Measurements from ENCODE around the gene MRPS7.
A peak's percentile ranks its signal among the peaks of the same experiment; 100 is the strongest.

The MRPS7 gene

GRCh38 chr17:75295201-75296158 is 33.8 kb downstream of the MRPS7 start:
- Histone ChIP-seq H3K9ac (ENCODE audit: low read length) (peak overlapping the region; percentile 55), H2AFZ (ENCODE audit: low read depth, low read length, severe bottlenecking) (peak overlapping the region; percentile 1), H3K27ac (ENCODE audit: low read depth, low read length) (peak overlapping the region; percentile 98), H3F3A (ENCODE audit: insufficient read depth) (peaks cover 74% of the 10 kb centered on the region), H3K4me2 (ENCODE audit: low read depth, low read length, poor library complexity, severe bottlenecking) (peak overlapping the region; percentile 54), H4K20me1 (ENCODE audit: low read depth, low read length) (no peaks in the 10 kb centered on the region), H3K36me3 (ENCODE audit: low read length) (no peaks in the 10 kb centered on the region), H3K9me2 (replicated peaks; ENCODE audit: insufficient read depth, low read length) (no peaks in the 10 kb centered on the region), H3K79me2 (ENCODE audit: insufficient read depth, low read length) (no peaks in the 10 kb centered on the region), H3K27me3 (ENCODE audit: low read length) (no peaks in the 10 kb centered on the region), H3K9me3 (ENCODE audit: insufficient read depth, low read length) (no peaks in the 10 kb centered on the region), H3K4me3 (ENCODE audit: insufficient read depth, low read length, poor library complexity, severe bottlenecking) (peak overlapping the region; percentile 31)
- TF ChIP-seq EZH2phosphoT487 (conservative IDR thresholded peaks at IDR 0.05; ENCODE audit: low read length) (no peak), CTCF (IDR thresholded peaks at IDR 0.05; ENCODE audit: insufficient read depth, low read length, poor library complexity, severe bottlenecking) (no peak)

- H3K27ac ChIP-seq (ENCODE audit: low read depth, low read length), result no peak overlapping the region
- no peak overlapping the region for H3K4me3 ChIP-seq (ENCODE audit: insufficient read depth, low read length, poor library complexity, severe bottlenecking)
- no peaks in the 10 kb centered on the region for H3K9me2 ChIP-seq (replicated peaks; ENCODE audit: insufficient read depth, low read length)
- no peak overlapping the region for H2AFZ ChIP-seq (ENCODE audit: low read depth, low read length, severe bottlenecking)
- H3K79me2 ChIP-seq (ENCODE audit: insufficient read depth, low read length), result no peaks in the 10 kb centered on the region
- H3F3A ChIP-seq (ENCODE audit: insufficient read depth), result peaks cover 36% of the 10 kb centered on the region
- no peaks in the 10 kb centered on the region for H3K27me3 ChIP-seq (ENCODE audit: low read length)
- no peaks in the 10 kb centered on the region for H4K20me1 ChIP-seq (ENCODE audit: low read depth, low read length)
- H3K9ac ChIP-seq (ENCODE audit: low read length), result no peak overlapping the region
- H3K36me3 ChIP-seq (ENCODE audit: low read length), result no peaks in the 10 kb centered on the region
- H3K9me3 ChIP-seq (ENCODE audit: insufficient read depth, low read length), result no peaks in the 10 kb centered on the region
- H3K4me2 ChIP-seq (ENCODE audit: low read depth, low read length, poor library complexity, severe bottlenecking), result no peak overlapping the region
- TF ChIP-seq EZH2phosphoT487 (conservative IDR thresholded peaks at IDR 0.05; ENCODE audit: low read length) (no peak), CTCF (IDR thresholded peaks at IDR 0.05; ENCODE audit: insufficient read depth, low read length, poor library complexity, severe bottlenecking) (no peak)
Measured at GRCh38 chr17:75300280-75300679, 38.6 kb downstream of the MRPS7 start.

GRCh38 chr17:75301049-75301448 is 39.4 kb downstream of the MRPS7 start:
- Histone ChIP-seq H3F3A (ENCODE audit: insufficient read depth) (peaks cover 28% of the 10 kb centered on the region), H3K4me3 (ENCODE audit: insufficient read depth, low read length, poor library complexity, severe bottlenecking) (no peak overlapping the region), H3K9ac (ENCODE audit: low read length) (no peak overlapping the region), H3K27me3 (ENCODE audit: low read length) (no peaks in the 10 kb centered on the region), H3K36me3 (ENCODE audit: low read length) (no peaks in the 10 kb centered on the region), H2AFZ (ENCODE audit: low read depth, low read length, severe bottlenecking) (no peak overlapping the region), H3K27ac (ENCODE audit: low read depth, low read length) (no peak overlapping the region), H3K9me3 (ENCODE audit: insufficient read depth, low read length) (no peaks in the 10 kb centered on the region), H3K4me2 (ENCODE audit: low read depth, low read length, poor library complexity, severe bottlenecking) (no peak overlapping the region), H4K20me1 (ENCODE audit: low read depth, low read length) (no peaks in the 10 kb centered on the region), H3K9me2 (replicated peaks; ENCODE audit: insufficient read depth, low read length) (no peaks in the 10 kb centered on the region), H3K79me2 (ENCODE audit: insufficient read depth, low read length) (no peaks in the 10 kb centered on the region)
- TF ChIP-seq EZH2phosphoT487 (conservative IDR thresholded peaks at IDR 0.05; ENCODE audit: low read length), result no peak
- TF ChIP-seq CTCF (IDR thresholded peaks at IDR 0.05; ENCODE audit: insufficient read depth, low read length, poor library complexity, severe bottlenecking), result no peak

Measured in SU-DHL-6 (cell line).